Measurements from ENCODE around the gene PRKN.

- TF ChIP-seq CTCF (conservative IDR thresholded peaks at IDR 0.05; ENCODE audit: low read depth in 2 of 2) = no peak
- no peak for TF ChIP-seq POLR2AphosphoS5 (IDR thresholded peaks at IDR 0.05; ENCODE audit: low read depth)
- TF ChIP-seq STAT1 (IDR thresholded peaks at IDR 0.05; ENCODE audit: unreplicated experiment) = no peak
- no peak for TF ChIP-seq CREB1 (CRISPR knock-in tag; IDR thresholded peaks at IDR 0.05; ENCODE audit: low read depth)
- TF ChIP-seq EZH2 (IDR thresholded peaks at IDR 0.05; ENCODE audit: low read depth, unreplicated experiment) = no peak
Measured at GRCh38 chr6:162211022-162211421, 516.5 kb downstream of the PRKN start.

Measured in GM23338 (cell line).